NCI-H2171 (cell line): ENCODE measurements around the gene COL4A6.
"Not testable (repeated sequence)": the region's sequence is repeated elsewhere in the genome, so short reads cannot be mapped to it uniquely, and the experiment has no call there.

Experiments used
- DNase-seq: peaks from one replicate; lab custom pipeline; 2025; lab: John Stamatoyannopoulos, UW

Gene COL4A6

DNA sequence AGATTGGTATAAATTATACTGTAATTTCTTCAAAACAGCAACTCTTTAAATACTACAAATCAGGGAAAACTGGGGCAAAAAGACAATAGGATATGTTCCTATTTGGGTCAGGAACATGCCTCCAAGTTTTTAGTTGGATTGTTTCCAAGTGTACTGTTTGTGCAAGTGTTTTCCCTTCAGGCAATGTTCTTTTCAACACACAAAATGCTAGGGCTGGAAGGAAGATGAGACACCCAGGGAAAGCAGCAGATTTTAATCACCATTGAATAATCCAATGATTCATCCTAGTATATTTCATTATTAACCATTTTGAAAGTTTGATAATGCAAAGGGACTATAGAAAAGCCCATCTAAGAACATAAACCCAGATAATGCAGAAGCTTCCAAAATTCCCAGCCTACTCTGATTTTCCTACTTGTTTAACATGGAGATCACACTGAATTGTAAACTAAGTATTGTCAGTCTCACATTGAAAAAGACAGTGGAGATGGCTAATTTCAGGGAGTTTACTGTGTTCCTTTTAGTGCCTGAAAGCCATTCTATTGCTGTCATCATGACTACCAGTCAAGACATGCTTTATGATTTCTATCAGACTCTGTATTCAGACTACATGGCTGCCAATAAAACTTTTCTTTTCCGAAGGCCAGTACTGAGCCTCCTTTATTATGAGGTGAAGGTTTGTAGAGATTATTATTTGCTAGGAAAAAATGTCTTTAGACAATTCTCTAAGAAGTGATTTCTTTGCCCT is 38.6 kb downstream of the COL4A6 start:
- no peak for DNase-seq

DNA sequence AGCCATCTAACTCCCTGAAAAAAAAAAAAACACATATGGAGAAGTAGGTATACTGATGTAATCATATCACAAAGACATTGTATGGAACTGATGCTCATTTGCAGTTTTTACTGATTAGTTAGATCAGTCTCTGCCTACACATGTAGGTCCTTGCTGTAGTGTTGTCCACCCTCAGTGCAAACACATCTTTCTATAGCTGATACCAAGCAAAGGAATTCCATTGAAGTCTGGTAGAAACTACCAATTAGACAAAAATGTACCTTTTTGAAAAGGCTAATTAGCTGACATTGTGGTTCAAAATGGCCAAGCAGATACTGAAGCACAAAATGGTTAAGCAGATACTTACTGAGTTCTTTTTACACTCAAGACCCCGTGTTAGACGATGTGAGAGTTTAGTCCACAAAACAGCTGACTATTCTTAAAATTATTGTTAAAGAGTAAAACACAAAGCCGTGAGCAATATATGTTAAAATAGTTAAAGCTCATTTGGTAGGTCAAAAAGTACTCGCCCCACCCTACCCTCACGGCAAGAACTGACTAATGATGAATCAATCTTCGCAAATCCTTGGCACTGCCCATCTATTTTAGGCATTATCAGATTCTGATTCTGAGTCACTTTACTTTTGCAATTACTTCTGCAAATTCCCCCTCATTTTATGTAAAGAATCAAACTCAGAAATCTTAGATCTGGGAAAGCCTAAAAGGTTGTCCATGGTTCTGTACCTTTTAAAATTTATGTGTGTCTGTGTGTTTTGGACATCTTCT is 40.4 kb downstream of the COL4A6 start:
- DNase-seq: no peak

DNA sequence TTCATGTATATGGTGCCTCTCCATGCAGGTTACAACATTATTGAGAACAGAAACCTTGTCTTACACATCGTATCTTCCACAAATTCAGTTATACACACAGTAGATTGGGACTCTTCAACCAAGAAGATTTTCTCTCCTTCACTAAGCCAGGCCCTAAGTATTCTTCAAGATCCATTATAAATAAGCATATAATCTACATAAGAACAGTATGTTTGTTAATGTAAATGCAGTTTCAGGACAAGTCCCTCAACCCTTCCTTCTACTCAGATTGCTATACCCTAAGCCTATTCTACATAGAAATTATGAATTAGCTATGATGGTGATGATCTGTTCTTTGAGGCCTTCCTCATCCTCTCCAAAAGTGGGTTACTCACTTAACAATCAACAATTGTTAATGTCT is 41.2 kb downstream of the COL4A6 start:
- DNase-seq: no peak

DNA sequence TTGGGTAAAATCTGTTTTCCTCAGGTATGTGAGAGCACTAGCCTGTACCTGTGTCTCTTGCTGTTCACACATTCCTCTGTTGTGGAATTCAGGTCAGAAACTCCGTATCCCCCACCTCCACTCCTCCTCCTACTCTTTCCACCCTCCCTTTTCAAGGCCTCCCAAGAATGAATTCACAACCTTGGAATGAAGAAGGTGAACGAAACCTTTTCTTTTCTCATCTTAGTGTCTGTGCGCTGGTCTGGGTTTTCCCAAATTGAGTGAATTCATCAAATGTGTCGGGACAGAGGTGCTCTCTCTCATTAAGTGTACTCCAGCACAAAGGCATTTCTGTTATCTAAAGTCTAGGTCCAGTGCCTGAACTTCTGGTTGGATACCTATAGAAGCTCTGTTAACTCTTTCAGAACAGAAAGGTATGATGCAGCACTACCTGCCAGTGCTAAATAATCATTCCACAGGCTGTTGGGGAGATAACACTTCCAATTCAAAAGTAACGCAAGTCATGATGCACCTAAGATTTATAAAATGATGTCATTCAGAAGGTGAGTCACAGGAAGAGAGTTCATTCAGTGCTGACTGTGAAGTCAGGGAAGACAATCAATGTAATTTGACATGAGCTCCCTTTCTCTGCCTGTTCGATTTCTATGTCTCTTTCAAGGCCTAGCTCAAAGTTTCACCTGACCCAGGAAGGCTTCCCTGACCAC is 41.9 kb downstream of the COL4A6 start:
- no peak for DNase-seq

DNA sequence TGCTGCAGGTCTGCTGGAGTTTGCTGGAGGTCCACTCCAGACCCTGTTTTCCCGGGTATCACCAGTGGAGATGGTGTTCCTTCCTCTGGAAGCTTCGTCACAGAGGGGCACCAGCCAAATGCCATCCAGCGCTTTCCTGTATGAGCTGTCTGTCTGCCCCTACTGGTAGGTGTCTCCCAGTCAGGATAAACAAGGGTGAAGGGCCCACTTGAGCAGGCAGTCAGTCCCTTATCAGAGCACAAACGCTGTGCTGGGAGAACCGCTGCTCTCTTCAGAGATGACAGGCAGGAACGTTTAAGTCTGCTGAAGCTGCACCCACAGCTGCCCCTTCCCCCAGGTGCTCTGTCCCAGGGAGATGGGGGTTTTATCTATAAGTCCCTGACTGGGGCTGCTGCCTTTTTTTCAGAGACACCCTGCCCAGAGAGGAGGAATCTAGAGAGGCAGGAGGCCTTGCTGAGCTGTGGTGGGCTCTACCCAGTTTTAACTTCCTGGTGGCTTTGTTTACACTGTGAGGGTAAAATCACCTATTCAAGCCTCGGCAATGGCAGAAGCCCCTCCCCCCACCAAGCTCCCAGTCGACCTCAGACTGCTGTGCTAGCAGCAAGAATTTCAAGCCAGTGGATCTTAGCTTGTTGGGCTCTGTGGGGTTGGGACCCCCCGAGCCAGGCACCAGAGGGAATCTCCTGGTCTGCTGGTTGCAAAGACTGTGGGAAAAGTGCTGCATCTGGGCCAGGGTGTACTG is 47.1 kb downstream of the COL4A6 start:
- not testable (repeated sequence) for DNase-seq

DNA sequence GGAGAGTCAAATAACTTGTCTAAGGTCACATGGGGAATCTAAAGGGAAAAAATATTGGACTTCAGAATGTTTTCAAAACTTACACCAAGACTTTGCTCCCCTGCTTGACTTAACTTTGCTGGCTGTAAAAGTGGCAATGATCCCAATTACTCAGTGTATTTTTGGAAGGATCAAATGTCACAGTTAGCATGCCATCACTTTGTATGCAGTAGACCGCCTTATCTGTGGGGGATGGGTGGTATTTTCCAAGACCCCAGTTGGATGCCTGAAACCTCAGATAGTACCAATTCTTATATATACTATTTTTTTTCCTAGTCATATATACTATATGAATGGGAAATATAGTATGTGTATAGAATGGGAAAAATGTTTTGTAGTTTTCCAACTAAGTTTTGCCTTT is 53.4 kb downstream of the COL4A6 start:
- DNase-seq: no peak

DNA sequence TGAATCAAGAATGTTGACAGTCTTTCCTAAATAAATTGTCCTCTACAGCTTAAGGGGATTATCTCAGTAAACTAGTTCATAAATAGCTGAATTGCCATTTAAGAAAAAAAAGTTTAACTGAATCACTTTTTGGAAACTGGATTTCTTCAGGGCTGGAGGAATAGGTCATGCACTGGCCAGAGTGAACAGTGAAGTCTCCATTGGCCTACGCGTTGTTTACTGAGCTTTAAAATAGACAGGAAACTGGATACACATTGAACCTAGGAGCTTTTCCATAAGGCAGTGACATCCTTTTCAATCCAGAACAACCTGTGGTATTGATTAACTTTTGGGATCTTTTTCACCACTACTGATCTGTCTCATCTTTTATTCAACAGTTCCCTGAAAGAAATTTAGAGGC is 58.0 kb downstream of the COL4A6 start:
- DNase-seq: no peak

DNA sequence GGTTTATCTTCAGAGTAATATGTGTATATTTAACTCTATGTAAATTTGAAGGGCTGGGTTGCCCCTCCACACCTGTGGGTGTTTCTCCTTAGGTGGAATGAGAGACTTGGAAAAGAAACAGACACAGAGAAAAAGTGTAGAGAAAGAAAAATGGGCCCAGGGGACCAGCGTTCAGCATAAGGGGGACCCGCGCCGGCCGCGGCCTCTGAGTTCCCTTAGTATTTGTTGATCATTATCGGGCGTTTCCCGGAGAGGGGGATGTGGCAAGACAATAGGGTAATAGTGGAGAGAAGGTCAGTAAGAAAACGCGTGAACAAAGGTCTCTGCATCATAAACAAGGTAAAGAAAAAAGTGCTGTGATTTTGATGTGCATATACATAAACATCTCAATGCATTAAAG is 61.4 kb downstream of the COL4A6 start:
- DNase-seq: not testable (repeated sequence)

DNA sequence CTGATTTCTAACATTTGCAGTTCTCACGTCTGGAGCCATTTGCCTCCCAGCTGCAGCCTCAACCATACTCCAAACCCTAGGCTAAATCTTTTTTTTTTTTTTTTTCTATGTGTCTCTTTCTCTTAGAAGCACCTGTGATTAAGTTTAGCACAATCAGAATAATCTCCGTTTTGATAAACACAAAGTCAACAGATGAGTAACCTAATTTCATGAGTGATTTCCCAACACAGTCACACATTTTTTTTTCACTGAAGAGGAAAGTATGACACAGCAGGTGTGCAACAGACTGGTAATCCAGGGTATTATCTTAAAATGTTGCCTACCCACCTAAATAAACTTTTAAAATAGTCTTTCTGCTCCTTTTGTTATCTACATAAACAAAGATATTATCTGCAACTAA is 62.6 kb downstream of the COL4A6 start:
- not testable (repeated sequence) for DNase-seq

DNA sequence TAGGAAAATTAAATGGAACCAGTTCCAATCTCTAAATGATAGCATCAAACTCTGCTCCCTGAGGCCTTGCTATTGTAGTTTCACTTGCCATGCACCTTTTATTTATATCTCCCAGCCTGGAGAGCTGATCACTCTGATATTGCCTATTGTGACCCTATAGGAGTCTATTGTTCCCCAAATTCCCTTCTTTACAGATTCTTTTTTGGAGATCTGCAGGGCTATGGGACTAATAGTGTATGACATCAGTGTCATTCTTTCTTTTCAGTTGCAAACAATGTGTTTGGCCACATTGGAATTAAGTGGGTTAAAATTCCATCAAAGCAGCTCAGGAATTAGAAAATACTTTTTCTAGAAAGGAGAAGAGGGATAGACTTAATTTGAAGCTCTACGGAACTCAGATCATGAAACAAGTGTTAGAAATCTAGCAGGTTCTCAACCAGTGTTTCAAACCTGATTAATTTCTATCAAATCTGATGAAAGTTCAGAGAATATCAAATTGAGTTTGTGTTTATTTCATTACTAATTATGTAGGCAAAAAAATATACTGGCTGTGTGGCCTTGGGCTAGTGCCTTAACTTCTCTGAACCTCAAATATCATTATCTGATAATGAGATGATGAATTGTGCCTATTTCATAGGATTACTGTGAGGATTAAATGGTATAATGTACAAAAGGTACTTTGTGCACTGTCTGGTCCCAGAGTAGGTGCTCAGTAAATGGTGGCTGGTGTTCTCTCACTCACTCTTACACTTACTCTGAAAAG is 71.4 kb downstream of the COL4A6 start:
- no peak for DNase-seq

DNA sequence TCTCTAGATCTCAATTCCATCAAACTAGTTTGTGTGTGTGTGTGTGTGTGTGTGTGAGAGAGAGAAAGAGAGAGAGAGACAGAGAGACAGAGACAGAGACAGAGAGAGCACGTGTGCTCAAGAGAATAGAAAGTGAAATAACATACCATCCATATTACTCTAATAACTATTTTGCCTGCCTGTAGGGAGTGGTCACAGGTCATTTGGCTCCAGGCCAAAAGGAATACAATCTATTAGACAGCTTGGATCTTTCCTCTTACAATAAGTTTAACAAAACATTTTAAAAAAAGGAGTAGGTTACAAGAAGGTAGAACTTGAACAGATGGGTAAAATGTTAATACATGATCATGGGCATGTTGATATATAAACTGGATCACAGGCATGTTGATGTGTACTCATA is 76.2 kb downstream of the COL4A6 start:
- no peak for DNase-seq

DNA sequence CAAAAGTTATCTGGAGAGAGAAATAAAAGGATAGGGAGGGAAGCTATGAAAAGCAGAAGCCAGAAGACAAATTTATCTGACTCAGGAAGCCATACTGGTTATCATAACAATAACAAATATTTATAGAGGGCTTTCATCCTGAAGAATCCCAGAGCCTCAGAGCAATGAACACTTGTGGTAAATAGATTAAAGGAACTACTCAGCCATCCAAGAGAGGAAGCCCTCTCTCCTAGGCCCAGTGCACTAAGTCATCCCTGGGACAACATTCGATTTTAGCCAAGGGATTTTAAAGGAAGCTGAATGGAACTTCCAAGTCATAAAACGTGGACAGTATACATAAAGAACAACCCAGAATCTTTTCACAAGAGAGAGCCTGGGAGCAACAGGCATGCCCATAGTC is 76.9 kb downstream of the COL4A6 start:
- DNase-seq: no peak

DNA sequence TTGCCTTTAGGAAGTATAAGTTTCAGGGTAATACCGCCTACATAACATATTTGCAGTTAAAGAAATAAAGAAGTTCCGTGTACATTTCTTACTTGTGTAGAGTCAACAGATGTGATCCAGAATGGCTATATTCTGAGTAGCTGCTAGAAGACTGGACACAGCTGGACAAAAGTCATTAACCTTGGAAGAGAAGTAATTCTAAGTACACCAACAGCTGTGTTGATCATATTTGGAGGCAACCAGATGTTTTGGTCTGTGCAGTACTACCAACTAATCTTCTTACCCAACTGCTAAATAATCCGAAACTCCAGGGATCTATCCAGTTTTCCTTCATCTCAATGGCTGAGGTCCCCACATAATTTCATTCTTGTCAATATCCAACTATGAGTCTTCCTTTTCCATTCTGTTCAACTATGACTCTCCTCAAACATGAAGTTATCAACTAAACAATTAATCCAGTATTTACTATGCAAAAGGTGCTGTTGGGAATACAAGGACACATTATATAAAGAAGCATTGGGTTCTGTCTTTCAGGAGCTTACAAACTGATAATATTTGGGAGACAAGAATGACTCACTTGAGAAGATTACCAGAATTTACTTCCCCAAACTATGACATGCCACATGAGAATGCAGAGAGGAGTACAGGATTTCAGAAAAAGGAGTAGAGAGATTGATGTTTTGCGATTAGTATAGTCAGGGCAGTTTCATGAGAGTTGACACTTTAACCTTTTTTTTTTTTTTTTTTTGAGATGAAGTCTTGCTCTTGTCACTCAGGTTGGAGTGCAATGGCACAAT is 78.2 kb downstream of the COL4A6 start:
- no peak for DNase-seq

DNA sequence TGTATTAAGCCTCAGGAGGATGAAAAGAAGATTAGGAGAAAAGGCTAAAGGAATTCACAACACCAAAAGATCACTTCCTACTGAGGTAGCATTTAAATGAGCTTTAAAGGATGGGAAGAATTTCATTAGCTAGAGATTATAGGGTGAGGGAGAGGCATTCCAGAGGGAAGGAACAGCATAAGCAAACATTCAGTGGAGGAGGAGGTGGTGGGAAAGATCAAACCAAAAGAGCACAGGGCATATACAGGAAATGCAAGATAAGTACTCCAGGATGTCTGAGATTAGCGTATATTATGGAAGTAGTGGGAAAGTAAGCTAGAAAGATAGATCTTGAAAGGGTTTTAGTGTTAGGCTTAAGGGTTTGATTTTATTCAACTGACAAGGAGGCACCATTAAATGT is 84.8 kb downstream of the COL4A6 start:
- DNase-seq: no peak

DNA sequence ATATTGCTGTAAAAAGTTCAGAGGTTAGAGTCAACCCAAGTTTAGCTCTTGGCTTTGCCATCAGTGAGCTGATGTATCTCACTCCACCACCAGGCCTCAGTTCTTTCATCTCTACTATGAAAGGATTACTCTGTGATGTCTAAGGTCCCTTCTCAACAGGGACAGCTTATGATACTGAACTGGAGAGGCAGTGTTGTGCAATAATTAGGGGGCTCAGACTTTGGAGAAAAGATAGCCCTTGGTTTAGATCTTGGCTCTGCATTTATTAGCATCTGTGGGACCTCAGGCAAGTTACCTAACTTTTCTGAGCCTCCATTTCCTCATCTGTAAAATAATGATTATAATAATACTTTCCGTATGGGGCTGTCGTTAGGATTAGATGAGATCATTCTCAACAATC is 89.0 kb downstream of the COL4A6 start:
- no peak for DNase-seq

DNA sequence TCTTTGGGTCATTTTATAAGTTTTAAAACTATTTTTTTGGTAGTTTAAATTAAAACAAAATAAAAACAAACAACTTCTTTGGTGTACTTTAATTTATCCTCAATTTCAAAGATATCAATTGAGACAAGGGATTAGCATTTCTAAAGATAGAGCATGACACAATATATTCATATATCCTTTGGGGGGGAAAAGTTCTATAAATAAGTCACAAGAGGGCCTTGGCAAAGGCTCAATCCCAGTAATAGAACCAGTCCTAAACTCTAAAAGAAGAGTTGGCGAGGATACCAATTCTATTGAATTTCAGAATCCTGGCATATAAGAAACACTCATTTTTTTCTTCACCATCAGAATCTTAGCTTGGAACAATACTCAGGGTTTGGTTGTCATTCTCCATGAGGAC is 89.7 kb downstream of the COL4A6 start:
- DNase-seq: no peak

DNA sequence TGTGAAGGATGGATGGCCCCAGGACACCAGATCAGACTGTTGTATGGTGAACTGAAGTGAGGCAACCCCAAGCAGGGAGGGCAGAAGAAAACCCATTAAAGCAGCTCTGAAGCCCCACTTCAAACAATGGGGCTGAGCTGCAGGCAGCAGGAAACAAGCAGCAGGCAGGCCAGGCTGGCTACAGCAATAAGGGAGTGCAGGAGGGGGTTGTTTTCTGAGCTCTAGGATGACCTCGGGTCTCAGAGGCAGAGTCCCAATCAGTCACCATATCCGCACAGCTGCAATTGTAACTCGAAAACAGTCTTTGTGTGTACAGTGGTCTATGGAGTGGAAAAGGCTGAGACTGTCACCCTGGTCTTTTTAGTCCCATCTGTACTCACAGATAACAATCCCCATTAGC is 90.4 kb downstream of the COL4A6 start:
- DNase-seq: no peak

DNA sequence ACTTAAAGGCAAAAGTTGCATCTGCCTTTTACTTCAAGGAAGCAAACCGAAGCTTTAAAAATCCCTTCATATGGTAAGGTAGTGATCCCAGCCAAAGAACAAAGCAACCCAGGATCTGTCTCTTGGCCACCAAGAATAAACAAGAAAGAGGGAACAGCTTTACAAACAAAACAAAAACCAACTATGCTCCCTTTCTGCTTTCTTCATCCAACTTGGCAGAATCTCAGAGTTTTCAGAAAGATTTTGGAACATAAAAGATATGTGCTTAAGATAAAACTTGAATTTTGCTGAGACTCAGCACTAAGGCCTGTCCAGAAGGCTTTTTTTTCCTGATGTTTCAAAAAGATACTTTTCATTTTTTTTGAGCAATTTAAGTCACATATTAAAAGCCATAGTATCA is 94.0 kb downstream of the COL4A6 start:
- DNase-seq: no peak

DNA sequence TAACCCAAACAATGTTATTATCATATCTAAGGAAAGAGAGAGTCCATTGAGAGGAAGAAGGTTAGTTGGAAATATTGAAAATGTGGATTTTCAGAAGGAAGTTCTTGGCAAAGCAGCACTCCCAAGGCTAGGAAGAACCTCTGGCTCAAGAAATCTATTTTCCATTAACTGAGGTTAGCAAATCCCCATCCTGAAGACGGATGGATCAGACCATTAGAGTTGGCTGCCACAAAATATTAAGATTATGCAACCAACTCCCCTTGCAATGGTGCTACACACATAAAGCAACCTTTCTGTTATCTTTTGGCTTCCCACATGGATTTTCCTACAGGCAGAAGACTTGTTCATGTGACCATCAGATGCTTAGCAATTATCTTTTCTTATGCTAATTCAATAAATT is 96.3 kb downstream of the COL4A6 start:
- DNase-seq: no peak

DNA sequence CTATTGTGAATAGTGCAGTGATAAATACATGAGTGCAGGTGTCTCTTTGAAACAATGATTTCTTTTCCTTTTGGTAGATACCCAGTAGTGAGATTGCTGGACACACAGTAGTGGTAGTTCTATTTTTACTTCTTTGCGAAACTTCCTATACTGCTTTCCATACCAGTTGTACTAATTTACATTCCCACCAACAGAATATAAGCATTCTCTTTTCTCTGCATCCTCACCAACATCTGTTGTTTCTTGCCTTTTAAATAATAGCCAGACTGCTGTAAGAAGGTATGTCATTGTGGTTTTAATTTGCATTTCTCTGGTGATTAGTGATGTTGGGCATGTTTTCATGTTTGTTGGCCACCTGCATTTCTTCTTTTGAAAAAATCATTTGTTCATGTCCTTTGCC is 105.9 kb downstream of the COL4A6 start:
- DNase-seq: no peak
